Astrocyte of the spinal cord (primary cell): ENCODE measurements around the gene DEFB110.

Experiments used
- DNase-seq: peaks from one replicate; pipeline ENCODE4 v3.0.0; 2011; ENCODE audit warnings: low read depth, low spot score
- H3K4me3 ChIP-seq: 2 replicates; pipeline ENCODE4 v1.5.1; 2011; ENCODE audit warnings: low read depth, mild to moderate bottlenecking, low read length, moderate library complexity
- in situ Hi-C: cut with HindIII; loops from 2 replicates; pipeline ENCODE4 v1.10.0; 2017; ENCODE audit warnings: low sequenced_read_pairs
- TF ChIP-seq, protein P1 (sequence below): IDR thresholded peaks from 2 replicates; pipeline ENCODE4 v1.5.1; 2012; ENCODE audit warnings: low read depth, mild to moderate bottlenecking, low read length, inconsistent platforms

The DEFB110 gene

DNA sequence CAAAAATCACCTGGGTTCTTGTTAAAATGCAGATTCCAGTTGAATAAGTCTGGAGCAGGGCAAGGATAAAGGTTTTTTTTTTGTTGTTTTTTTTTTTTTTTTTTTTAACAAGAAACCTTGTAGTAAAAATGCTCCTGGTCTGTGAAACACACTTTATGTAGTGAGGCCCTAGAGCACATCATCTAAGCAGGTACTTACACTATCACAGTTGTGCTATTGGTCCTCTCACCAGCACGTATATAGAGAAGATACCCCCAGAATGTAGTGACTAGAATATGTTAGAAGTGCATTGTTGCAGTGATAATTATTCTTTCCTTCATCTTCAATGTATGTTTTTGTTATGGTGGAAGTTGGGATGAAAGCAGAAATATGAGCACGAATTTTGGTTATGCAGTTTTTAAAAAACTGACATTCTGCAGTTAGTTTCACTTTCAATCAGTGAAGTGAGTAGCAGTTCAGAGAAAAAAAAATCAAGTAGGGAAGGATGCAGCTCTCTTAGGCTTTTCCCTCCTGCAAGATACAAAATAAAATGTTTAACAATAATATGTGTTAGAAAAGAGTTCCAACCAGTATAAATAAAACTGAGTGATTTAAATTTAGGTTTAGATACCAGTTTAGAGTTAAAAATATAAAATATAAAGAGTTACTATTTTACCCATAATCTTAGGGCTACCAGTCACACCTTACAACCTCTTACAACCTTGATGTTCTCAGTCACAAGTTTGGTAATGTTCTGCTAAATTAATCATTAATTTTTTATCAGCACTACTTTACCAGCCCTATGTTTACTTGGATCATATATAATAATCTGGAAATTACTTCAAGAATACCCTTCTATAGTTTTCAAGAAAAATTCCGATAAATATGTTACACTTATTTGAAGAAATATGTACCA is 43.2 kb downstream of the DEFB110 start:
- in situ Hi-C loops, result no loop called here
- no peak overlapping the region for H3K4me3 ChIP-seq
- TF ChIP-seq, protein P1, sequence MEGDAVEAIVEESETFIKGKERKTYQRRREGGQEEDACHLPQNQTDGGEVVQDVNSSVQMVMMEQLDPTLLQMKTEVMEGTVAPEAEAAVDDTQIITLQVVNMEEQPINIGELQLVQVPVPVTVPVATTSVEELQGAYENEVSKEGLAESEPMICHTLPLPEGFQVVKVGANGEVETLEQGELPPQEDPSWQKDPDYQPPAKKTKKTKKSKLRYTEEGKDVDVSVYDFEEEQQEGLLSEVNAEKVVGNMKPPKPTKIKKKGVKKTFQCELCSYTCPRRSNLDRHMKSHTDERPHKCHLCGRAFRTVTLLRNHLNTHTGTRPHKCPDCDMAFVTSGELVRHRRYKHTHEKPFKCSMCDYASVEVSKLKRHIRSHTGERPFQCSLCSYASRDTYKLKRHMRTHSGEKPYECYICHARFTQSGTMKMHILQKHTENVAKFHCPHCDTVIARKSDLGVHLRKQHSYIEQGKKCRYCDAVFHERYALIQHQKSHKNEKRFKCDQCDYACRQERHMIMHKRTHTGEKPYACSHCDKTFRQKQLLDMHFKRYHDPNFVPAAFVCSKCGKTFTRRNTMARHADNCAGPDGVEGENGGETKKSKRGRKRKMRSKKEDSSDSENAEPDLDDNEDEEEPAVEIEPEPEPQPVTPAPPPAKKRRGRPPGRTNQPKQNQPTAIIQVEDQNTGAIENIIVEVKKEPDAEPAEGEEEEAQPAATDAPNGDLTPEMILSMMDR, result no peak
- DNase-seq, result no peak

DNA sequence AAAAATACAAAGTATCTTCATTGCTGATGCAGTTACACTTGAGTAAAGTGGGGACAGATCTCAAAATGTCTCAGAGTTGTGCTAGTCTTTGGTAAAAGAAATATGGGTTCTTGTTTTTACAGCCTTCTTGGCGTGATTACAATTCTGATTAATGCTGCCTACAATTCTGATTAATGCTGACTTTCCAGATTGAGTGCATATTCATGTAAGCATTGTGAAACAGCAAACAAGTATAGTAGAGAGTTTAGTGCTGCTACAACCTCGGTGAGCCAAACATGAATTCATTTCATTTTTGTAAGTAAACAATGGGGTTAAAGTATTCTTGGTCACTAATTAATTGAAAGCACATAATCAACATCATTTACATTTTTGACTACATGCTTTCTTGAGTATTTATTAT is 52.2 kb downstream of the DEFB110 start, which contains the start of gene DEFB113:
DEFB113 (minus strand) TSS at position 21 of the 400 bp plus-strand sequence; CDS start at position 21, 0 bp downstream.
- DNase-seq, result no peak
- TF ChIP-seq, protein P1, result no peak
- in situ Hi-C loops, result no loop called here
- no peak within 1 kb of the TSS for H3K4me3 ChIP-seq
